ENCODE measurements around the gene HPSE.

- TF ChIP-seq POLR2A (IDR thresholded peaks at IDR 0.05) = no peak
- no peak for TF ChIP-seq CTCF (IDR thresholded peaks at IDR 0.05)
Measured at GRCh38 chr4:83317671-83318070, 17.0 kb downstream of the HPSE start.

Measured in body of pancreas (tissue), 4 donors.